Fibroblast of villous mesenchyme (primary cell): ENCODE measurements around the gene YAP1. TPM values are rescaled to one million over a fixed set of nuclear protein-coding genes. Genes with fewer than 3 reads are reported as not detected.
A peak's percentile ranks its signal among the peaks of the same experiment; 100 is the strongest.

Source experiments
- DNase-seq: peaks from one replicate; pipeline ENCODE4 v3.0.0-alpha.2; 2010; ENCODE audit warnings: low read depth
- H3K4me3 ChIP-seq: 2 replicates; pipeline ENCODE4 v1.5.1; 2011; ENCODE audit warnings: low read depth, mild to moderate bottlenecking, low read length
- total RNA-seq: library from RNA; depleted of rRNA; stranded (reverse); fragments of >200 nt; gene quantifications from 2 replicates; pipeline ENCODE4 v1.2.3, GENCODE V29; 2012
- TF ChIP-seq, protein P1 (sequence below): IDR thresholded peaks from 2 replicates; pipeline ENCODE4 v1.5.1; 2012; ENCODE audit warnings: low read depth, mild to moderate bottlenecking, low read length; ENCODE audit not compliant: insufficient read depth

Gene YAP1
- 127 and 148 TPM in 2 replicates for total RNA-seq

DNA sequence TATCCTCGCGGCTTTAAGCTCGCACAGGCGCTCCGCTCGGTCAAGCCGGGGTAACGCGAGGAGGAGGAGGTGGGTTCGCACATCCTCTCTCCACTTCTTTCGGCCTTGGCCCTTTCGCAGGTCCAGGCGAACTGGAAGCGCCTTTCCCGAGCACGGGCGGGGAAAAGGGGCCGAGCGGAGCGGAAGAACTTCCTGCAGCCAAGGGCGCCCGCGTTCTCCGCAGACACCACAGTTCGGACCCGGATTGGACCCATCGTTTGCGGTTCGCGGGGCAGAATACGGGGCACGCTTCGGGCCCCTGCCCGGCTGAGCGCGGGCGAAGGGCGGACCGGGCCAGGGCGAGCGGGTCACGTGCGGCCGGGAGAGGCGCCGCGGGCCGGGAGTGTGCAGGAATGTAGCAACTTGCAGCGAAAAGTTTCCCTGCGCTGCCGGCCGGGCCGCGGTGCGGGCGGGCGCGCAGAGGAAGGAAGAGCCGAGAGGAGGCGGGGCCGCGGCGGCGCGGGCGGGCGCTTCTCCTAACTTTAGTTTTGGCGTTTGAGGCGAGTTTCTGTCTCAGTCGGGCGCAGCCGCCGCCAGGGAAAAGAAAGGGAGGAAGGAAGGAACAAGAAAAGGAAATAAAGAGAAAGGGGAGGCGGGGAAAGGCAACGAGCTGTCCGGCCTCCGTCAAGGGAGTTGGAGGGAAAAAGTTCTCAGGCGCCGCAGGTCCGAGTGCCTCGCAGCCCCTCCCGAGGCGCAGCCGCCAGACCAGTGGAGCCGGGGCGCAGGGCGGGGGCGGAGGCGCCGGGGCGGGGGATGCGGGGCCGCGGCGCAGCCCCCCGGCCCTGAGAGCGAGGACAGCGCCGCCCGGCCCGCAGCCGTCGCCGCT lies at the start of gene YAP1:
YAP1 (plus strand) TSS at position 552 of the 865 bp plus-strand sequence. CDS start 402 bp downstream, outside the sequence.
- TF ChIP-seq, protein P1, sequence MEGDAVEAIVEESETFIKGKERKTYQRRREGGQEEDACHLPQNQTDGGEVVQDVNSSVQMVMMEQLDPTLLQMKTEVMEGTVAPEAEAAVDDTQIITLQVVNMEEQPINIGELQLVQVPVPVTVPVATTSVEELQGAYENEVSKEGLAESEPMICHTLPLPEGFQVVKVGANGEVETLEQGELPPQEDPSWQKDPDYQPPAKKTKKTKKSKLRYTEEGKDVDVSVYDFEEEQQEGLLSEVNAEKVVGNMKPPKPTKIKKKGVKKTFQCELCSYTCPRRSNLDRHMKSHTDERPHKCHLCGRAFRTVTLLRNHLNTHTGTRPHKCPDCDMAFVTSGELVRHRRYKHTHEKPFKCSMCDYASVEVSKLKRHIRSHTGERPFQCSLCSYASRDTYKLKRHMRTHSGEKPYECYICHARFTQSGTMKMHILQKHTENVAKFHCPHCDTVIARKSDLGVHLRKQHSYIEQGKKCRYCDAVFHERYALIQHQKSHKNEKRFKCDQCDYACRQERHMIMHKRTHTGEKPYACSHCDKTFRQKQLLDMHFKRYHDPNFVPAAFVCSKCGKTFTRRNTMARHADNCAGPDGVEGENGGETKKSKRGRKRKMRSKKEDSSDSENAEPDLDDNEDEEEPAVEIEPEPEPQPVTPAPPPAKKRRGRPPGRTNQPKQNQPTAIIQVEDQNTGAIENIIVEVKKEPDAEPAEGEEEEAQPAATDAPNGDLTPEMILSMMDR: peak; percentile 2
- DNase-seq: peak; percentile 93
- H3K4me3 ChIP-seq: peak within 1 kb of the TSS; percentile 95

DNA sequence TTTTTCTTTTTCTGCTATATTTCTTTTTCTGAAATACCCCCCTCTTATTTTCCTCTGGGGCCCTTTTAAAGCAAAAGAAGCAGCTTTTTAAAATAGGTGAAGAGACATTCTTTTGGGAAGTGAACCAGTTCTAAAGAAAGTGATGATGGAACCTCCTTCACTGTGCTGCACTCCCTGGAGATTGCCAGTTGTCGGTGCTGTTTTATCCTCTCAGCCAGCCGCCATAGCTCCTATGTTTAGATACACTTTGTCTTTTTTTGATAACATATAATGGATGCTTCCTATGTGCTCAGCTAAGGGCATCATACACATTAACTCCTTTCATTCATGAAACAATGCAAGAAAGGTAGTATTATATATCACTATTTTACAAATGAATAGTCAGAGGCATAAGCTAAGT lies 49.0 kb upstream of the YAP1 start:
- TF ChIP-seq, protein P1: peak; percentile 70
- peak; percentile 48 for DNase-seq
- H3K4me3 ChIP-seq: no peak overlapping the region

- DNase-seq: no peak
- TF ChIP-seq, protein P1: no peak
- no peak overlapping the region for H3K4me3 ChIP-seq
Measured at GRCh38 chr11:102062106-102062505, 48.1 kb upstream of the YAP1 start.

GRCh38 chr11:102064316-102064715 lies 45.9 kb upstream of the YAP1 start:
- H3K4me3 ChIP-seq: no peak overlapping the region

GRCh38 chr11:102070766-102071165 lies 39.5 kb upstream of the YAP1 start:
- no peak for DNase-seq

More at GRCh38 chr11:102064316-102064715, 45.9 kb upstream of the YAP1 start:
- DNase-seq: no peak
- TF ChIP-seq, protein P1: no peak

DNA sequence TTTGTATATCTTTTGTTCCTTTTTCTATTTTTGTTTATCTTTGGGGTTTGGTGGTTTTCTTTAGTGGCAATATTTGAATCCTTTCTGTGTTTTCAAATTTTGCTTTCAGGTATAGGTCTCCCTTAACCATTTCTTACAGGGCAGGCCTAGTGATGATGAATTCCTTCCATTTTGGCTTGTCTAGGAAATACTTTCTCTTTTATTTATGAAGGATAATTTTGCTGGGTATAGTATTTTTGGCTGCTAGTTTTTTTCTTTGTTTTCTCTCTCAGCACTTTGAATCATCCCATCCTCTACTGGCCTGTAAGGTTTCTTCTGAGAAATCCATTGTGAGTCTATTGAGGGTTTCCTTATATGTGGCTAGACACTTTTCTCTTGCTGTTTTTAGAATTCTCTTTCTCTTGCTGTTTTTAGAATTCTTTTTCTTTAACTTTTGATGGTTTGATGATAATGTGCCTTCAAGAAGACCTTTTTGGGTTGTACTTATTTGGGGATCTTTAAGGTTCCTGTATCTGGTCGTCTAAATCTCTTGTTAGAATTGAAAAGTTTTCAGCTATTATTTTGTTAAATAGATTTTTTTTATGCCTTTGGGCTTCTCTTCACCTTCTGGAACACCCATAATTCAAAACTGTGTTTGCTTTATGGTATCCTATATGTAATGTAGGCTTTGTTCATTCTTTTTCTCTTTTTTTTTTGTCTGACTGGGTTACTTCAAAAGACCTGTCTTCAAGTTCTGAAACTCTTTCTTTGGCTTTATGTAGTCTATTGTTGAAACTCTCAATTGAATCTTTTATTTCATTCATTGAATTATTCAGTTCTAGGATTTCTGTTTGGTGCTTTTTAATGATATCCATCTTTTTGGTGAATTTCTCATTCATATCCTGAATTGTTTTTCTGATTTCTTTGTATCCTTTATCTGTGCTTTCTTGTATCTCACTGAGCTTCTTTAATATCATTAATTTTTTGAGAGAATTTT lies 38.5 kb upstream of the YAP1 start:
- no peak for DNase-seq
- TF ChIP-seq, protein P1: no peak
- H3K4me3 ChIP-seq: no peak overlapping the region

More at GRCh38 chr11:102070766-102071165, 39.5 kb upstream of the YAP1 start:
- TF ChIP-seq, protein P1: no peak
- no peak overlapping the region for H3K4me3 ChIP-seq
